ENCODE results near the gene TPX2.
A peak's percentile ranks its signal among the peaks of the same experiment; 100 is the strongest.
"Not testable (repeated sequence)": the region's sequence is repeated elsewhere in the genome, so short reads cannot be mapped to it uniquely, and the experiment has no call there.

The TPX2 gene

DNA sequence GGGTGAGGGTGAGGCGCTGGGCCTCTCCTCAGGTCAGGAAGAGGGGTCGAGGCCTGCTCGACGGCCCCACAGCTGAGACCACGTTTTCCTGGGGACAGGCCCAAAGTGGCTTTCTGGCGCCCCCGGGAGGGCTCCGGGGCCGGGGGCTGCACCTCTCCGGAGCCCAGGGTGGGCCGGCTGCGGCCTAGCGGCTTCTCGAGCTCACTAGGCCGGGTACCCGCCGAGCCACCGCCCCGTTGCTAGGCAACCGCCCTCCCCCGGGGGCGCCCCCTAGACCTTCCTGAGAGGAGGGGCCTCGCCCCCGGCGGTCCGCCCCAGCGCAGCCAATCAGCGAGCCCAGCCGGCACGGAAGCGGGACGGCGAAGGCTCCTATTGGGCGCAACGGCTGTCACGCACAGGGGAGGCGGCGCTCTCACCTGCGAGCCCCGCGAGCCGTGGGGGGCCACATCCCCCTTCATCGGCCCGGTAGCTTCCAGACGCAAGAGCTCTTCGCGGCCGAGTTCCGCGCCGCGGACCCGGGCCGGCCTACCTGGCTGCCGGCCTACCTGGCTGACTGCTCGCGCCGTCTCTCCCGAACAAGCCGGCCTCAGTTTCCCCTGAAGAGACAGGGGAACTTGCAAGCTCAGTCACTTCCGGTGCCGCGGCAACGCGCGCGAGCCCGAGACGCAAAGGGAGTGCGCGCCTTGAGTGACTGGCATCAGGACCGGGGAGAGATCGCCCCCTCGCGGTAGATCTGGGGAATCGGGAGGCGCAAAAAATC, 15.6 kb upstream of the TPX2 start:
- Mint-ChIP-seq H3K4me1 (peaks cover 16% of the 10 kb centered on the region), H3K4me3 (peak overlapping the region; percentile 91 to 99), H3K9me3 (no peaks in the 10 kb centered on the region), H3K27me3 (no peaks in the 10 kb centered on the region), H3K27ac (peak overlapping the region; percentile 97 to 99)
- DNase-seq (peak; percentile 100), ATAC-seq (peak; percentile 86)

- Mint-ChIP-seq H3K27me3 (no peaks in the 10 kb centered on the region), H3K4me1 (peaks cover 6% of the 10 kb centered on the region), H3K4me3 (no peak overlapping the region), H3K9me3 (no peaks in the 10 kb centered on the region), H3K27ac (no peak overlapping the region)
- ATAC-seq (no peak), DNase-seq (no peak)
Measured at GRCh38 chr20:31731321-31731717, 7.8 kb upstream of the TPX2 start.

- ATAC-seq (no peak), DNase-seq (no peak)
- no peaks in the 10 kb centered on the region for H3K27me3 Mint-ChIP-seq
- H3K4me3 Mint-ChIP-seq, result no peak overlapping the region
- H3K9me3 Mint-ChIP-seq, result no peaks in the 10 kb centered on the region
- no peak overlapping the region for H3K27ac Mint-ChIP-seq
- H3K4me1 Mint-ChIP-seq, result peaks cover 14% of the 10 kb centered on the region
Measured at GRCh38 chr20:31739550-31739977, 474 bp downstream of the TPX2 start.

- no peaks in the 10 kb centered on the region for H3K9me3 Mint-ChIP-seq
- DNase-seq (peak in 1 of 2 donors; percentile 51), ATAC-seq (peak; percentile 85)
- H3K4me1 Mint-ChIP-seq, result peaks cover 14% of the 10 kb centered on the region
- no peak overlapping the region for H3K27ac Mint-ChIP-seq
- no peaks in the 10 kb centered on the region for H3K27me3 Mint-ChIP-seq
- H3K4me3 Mint-ChIP-seq, result no peak overlapping the region
Measured at GRCh38 chr20:31740208-31740607, 1.1 kb downstream of the TPX2 start.

GRCh38 chr20:31740656-31741323, 1.7 kb downstream of the TPX2 start:
- no peaks in the 10 kb centered on the region for H3K27me3 Mint-ChIP-seq
- H3K4me1 Mint-ChIP-seq, result peaks cover 14% of the 10 kb centered on the region
- no peak for ATAC-seq
- H3K9me3 Mint-ChIP-seq, result no peaks in the 10 kb centered on the region
- no peak overlapping the region for H3K27ac Mint-ChIP-seq
- peak overlapping the region in 1 of 2 donors; percentile 45 for H3K4me3 Mint-ChIP-seq
- DNase-seq, result no peak

GRCh38 chr20:31746068-31746878, 7.2 kb downstream of the TPX2 start:
- no peaks in the 10 kb centered on the region for H3K9me3 Mint-ChIP-seq
- no peak overlapping the region for H3K27ac Mint-ChIP-seq
- ATAC-seq (no peak), DNase-seq (no peak)
- H3K27me3 Mint-ChIP-seq, result no peaks in the 10 kb centered on the region
- H3K4me1 Mint-ChIP-seq, result peaks cover 11% of the 10 kb centered on the region
- no peak overlapping the region for H3K4me3 Mint-ChIP-seq

GRCh38 chr20:31747028-31747427, 7.9 kb downstream of the TPX2 start:
- H3K4me3 Mint-ChIP-seq, DNase-seq, H3K27me3 Mint-ChIP-seq, H3K27ac Mint-ChIP-seq, ATAC-seq, H3K4me1 Mint-ChIP-seq, H3K9me3 Mint-ChIP-seq: not testable (repeated sequence)

GRCh38 chr20:31747640-31748039, 8.6 kb downstream of the TPX2 start:
- no peak for DNase-seq
- ATAC-seq, result no peak
- Mint-ChIP-seq H3K27ac (no peak overlapping the region), H3K4me1 (no peaks in the 10 kb centered on the region), H3K4me3 (no peak overlapping the region), H3K27me3 (no peaks in the 10 kb centered on the region), H3K9me3 (no peaks in the 10 kb centered on the region)

- DNase-seq, result no peak
- H3K9me3 Mint-ChIP-seq, result no peaks in the 10 kb centered on the region
- H3K27ac Mint-ChIP-seq, result no peak overlapping the region
- H3K4me1 Mint-ChIP-seq, result no peaks in the 10 kb centered on the region
- H3K27me3 Mint-ChIP-seq, result no peaks in the 10 kb centered on the region
- H3K4me3 Mint-ChIP-seq, result no peak overlapping the region
- no peak for ATAC-seq
Measured at GRCh38 chr20:31749223-31749622, 10.1 kb downstream of the TPX2 start.

DNA sequence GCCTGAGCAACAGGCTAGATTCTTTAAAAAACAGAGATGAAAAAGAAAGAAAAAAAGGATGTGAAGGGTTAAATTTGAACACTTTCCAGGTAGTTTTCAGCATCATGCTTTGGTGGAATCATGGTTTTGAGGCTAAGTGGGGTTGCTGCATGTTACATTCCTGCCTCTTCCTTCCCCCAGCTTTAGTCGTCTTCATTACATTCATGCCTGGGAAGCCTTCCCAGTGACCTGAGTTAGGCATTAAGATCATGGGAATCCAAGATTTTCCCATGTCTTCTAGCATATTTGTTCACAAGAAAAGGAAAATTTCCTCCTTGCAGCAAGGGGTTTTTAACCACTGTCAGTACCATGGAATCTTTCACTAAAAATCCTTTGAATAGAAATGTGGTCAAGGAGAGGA, 12.0 kb downstream of the TPX2 start:
- DNase-seq, result no peak
- no peak overlapping the region for H3K4me3 Mint-ChIP-seq

DNA sequence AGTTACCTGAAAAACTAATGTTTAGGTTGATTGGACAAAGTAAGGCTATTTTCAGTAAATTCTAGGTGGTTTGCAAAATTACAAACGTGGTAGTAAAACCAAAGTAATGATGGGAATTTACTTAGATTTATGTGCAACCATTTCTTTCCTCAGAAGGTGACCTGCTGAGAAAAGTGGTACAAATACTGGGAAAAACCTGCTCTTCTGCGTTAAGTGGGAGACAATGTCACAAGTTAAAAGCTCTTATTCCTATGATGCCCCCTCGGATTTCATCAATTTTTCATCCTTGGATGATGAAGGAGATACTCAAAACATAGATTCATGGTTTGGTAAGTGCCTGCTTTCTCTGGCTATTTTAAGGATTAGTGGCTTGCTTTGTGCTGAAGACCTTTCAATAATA, 18.2 kb downstream of the TPX2 start:
- H3K27ac Mint-ChIP-seq, result no peak overlapping the region
- H3K4me1 Mint-ChIP-seq, result no peaks in the 10 kb centered on the region
- DNase-seq (no peak), ATAC-seq (no peak)
- H3K9me3 Mint-ChIP-seq, result no peaks in the 10 kb centered on the region
- no peak overlapping the region for H3K4me3 Mint-ChIP-seq
- no peaks in the 10 kb centered on the region for H3K27me3 Mint-ChIP-seq

More for the DNA sequence above, 12.0 kb downstream of the TPX2 start:
- Mint-ChIP-seq H3K27me3 (no peaks in the 10 kb centered on the region), H3K9me3 (no peaks in the 10 kb centered on the region), H3K27ac (no peak overlapping the region), H3K4me1 (no peaks in the 10 kb centered on the region)
- no peak for ATAC-seq

DNA sequence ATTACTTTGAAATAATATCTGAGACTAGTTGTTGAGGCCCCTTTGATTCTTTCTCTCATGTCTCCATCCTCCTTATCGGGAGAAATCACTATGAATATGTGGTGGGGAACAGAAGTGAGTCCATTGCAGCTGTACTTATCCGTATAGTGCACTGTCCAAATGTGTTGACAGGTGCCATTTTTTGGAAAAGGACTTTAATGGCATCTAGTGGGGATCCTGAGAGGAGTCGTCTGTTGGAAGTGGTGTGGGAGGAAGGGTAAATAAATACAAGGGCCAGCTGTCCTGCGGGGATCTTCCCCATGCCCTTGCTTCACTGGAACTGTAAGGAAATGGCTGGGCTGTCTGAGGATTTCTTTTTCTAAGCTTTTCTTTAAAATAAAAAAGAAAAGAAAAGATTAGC, 19.4 kb downstream of the TPX2 start:
- no peak overlapping the region for H3K27ac Mint-ChIP-seq
- H3K27me3 Mint-ChIP-seq, result no peaks in the 10 kb centered on the region
- H3K4me3 Mint-ChIP-seq, result no peak overlapping the region
- no peaks in the 10 kb centered on the region for H3K9me3 Mint-ChIP-seq
- ATAC-seq, result no peak
- DNase-seq, result no peak
- no peaks in the 10 kb centered on the region for H3K4me1 Mint-ChIP-seq

DNA sequence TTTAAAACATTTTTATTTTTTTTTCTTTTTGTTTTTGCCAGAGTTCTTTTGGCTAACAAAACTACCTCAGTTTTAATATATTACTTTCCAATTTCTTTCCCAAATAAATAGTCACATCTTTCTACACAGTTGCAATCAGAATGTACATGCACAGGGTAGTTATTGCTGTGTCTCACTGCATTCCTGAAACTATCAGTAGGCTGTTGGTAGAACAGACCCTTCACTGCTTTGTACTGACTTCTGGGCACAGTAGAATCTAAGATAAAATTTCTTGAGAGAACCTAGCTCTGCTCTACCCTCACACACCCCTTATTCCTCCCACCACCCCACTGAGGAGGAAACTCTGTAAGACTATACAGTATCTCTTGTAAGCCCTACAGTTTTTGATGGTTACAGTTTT, 19.9 kb downstream of the TPX2 start:
- ATAC-seq, result no peak
- no peaks in the 10 kb centered on the region for H3K4me1 Mint-ChIP-seq
- peak overlapping the region in 1 of 2 donors; percentile 3 for H3K27ac Mint-ChIP-seq
- no peaks in the 10 kb centered on the region for H3K27me3 Mint-ChIP-seq
- no peak for DNase-seq
- H3K9me3 Mint-ChIP-seq, result no peaks in the 10 kb centered on the region
- no peak overlapping the region for H3K4me3 Mint-ChIP-seq

- Mint-ChIP-seq H3K4me1 (no peaks in the 10 kb centered on the region), H3K4me3 (no peak overlapping the region), H3K9me3 (no peaks in the 10 kb centered on the region), H3K27ac (no peak overlapping the region), H3K27me3 (no peaks in the 10 kb centered on the region)
- no peak for ATAC-seq
- DNase-seq, result no peak
Measured at GRCh38 chr20:31759836-31760518, 20.9 kb downstream of the TPX2 start.

DNA sequence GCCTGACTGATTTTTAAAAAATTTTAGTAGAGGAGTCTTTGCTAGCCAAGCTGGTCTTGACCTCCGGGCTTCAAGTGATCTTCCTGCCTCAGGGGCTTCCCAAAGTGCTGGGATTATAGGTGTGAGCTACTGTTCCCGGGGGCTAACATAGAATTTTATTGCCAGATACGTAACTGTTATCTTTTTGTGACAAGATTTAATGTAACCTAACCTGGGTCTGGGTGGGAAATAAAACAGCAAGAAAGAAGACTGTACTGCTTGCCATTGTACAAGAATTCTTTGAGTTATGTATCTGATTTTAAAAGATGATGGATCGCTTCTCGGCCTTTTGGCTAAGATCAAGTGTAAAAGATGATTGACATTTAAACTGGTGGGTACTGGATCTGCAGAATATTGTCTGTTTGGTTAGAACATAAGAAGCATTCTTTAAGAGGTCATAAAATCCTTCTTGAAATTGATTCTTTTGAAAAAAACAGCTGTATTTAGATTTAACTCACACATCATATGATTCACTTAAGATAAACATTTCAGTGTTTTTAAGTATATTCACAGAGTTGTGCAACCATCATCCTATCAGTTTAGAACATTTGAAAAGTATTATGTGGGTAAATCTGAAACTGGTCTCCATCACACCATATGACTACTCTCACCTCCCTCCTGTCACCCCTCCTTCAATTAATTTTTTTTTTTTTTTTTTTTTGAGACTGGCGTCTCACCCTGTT, 21.6 kb downstream of the TPX2 start:
- ATAC-seq (no peak), DNase-seq (no peak)
- no peak overlapping the region for H3K4me3 Mint-ChIP-seq
- H3K27me3 Mint-ChIP-seq, result no peaks in the 10 kb centered on the region
- H3K9me3 Mint-ChIP-seq, result no peaks in the 10 kb centered on the region
- peak overlapping the region in 1 of 2 donors; percentile 27 for H3K27ac Mint-ChIP-seq
- no peaks in the 10 kb centered on the region for H3K4me1 Mint-ChIP-seq

All from stimulated activated naive CD8-positive, alpha-beta T cell treated with anti-CD3 and anti-CD28 coated beads, Interleukin-15, amount 100 ng/mL, for 72 hours (primary cell).